Esophagus muscularis mucosa (tissue), 4 donors: ENCODE data around the gene AUNIP. TPM values are rescaled to one million over a fixed set of nuclear protein-coding genes. Genes with fewer than 3 reads are reported as not detected.
A peak's percentile ranks its signal among the peaks of the same experiment; 100 is the strongest.

Source experiments
- DNase-seq: peaks from one replicate; pipeline ENCODE4 v3.0.0-alpha.2; 2017; ENCODE audit errors: extremely low spot score
- H3K27ac ChIP-seq, 4 donors: fragments of 200-600 bp; sonication (generic); replicated peaks in 1 of 4; 1 replicate in 3 of 4; 2 replicates in 1 of 4; pipeline ENCODE4 v1.5.1; 2016 to 2019; ENCODE audit warnings: mild to moderate bottlenecking in 1 of 4
- H3K27me3 ChIP-seq, 4 donors: fragments of 200-600 bp; sonication (generic); one replicate each; pipeline versions ENCODE4 v1.5.1 to v1.6.0; 2016 to 2019
- H3K36me3 ChIP-seq, 4 donors: fragments of 200-600 bp; sonication (generic); one replicate each; pipeline ENCODE4 v1.5.1; 2016 to 2019
- H3K4me1 ChIP-seq, 4 donors: fragments of 200-600 bp; sonication (generic); one replicate each; pipeline ENCODE4 v1.5.1; 2016 to 2019
- H3K4me3 ChIP-seq, 4 donors: fragments of 200-600 bp; sonication (generic); 1 replicate in 2 of 4; 2 replicates in 2 of 4; pipeline ENCODE4 v1.5.1; 2016 to 2019; ENCODE audit warnings: mild to moderate bottlenecking in 4 of 4, moderate library complexity in 1 of 4
- H3K9me3 ChIP-seq, 4 donors: fragments of 200-600 bp; sonication (generic); 1 replicate in 3 of 4; 2 replicates in 1 of 4; pipeline ENCODE4 v1.5.1; 2016 to 2019
- CTCF ChIP-seq, 3 experiments: fragments of 200-600 bp in 2 of 3; fragments of 450-650 bp in 1 of 3; sonication (generic) in 2 of 3; IDR thresholded peaks; one replicate each; pipeline ENCODE4 v1.5.1; 2017 to 2019; ENCODE audit warnings: antibody characterized with exemption in 3 of 3, mild to moderate bottlenecking in 2 of 3, moderate library complexity in 1 of 3
- EP300 ChIP-seq: sonication (generic); formaldehyde crosslinking; IDR thresholded peaks from one replicate; pipeline ENCODE4 v1.6.1; 2017; ENCODE audit warnings: antibody characterized with exemption
- POLR2A ChIP-seq: fragments of 450-650 bp; IDR thresholded peaks from one replicate; pipeline ENCODE4 v1.6.1; 2017; ENCODE audit warnings: antibody characterized with exemption, moderate library complexity, mild to moderate bottlenecking, low read depth
- POLR2AphosphoS5 ChIP-seq, 2 donors: sonication (generic); formaldehyde crosslinking; IDR thresholded peaks; one replicate each; pipeline ENCODE4 v1.6.1; 2017; ENCODE audit warnings: antibody characterized with exemption in 2 of 2
- WGBS: methylation state at CpG from one replicate; pipeline ENCODE4 v1.1.5; 2018; 5-methylcytosine and 5-hydroxymethylcytosine counted together
- intact Hi-C: fragments of 100-400 bp; cut with DNase I; formaldehyde crosslinking; loops from one replicate; pipeline ENCODE4 v1.15.1; 2023
- small RNA-seq, 3 donors: library from RNA; depleted of rRNA; stranded (forward); fragments of <200 nt; gene quantifications; one replicate each; pipeline ENCODE3, GENCODE V24; 2016
- total RNA-seq, 4 donors: library from RNA; depleted of rRNA; stranded (reverse); fragments of >200 nt; gene quantifications; one replicate each; pipeline versions ENCODE4 v1.1.0 to v1.2.1, GENCODE V29; 2016

The AUNIP gene
- total RNA-seq, 4 donors from 2014 or later, result not detected

- Histone ChIP-seq H3K4me3 (no peak overlapping the region), H3K36me3 (peaks cover 0 to 13% (median 0%) of the 10 kb centered on the region in 4 donors), H3K4me1 (peaks cover 28 to 43% (median 41%) of the 10 kb centered on the region in 4 donors), H3K27ac (peak overlapping the region; percentile 62 to 78 (median 68)), H3K27me3 (no peaks in the 10 kb centered on the region), H3K9me3 (no peaks in the 10 kb centered on the region)
- DNase-seq, result no peak
- intact Hi-C loops, result no loop called here
- TF ChIP-seq POLR2AphosphoS5 (IDR thresholded peaks at IDR 0.05), result no peak
- no peak for TF ChIP-seq EP300
- TF ChIP-seq CTCF (IDR thresholded peaks at IDR 0.05), result no peak
- TF ChIP-seq POLR2A, result no peak
- WGBS, result 52% methylated on average over 11 of the region's 11 CpGs
These were observed 72.1 kb downstream of the AUNIP start for GRCh38 chr1:25786887-25787759.

DNA sequence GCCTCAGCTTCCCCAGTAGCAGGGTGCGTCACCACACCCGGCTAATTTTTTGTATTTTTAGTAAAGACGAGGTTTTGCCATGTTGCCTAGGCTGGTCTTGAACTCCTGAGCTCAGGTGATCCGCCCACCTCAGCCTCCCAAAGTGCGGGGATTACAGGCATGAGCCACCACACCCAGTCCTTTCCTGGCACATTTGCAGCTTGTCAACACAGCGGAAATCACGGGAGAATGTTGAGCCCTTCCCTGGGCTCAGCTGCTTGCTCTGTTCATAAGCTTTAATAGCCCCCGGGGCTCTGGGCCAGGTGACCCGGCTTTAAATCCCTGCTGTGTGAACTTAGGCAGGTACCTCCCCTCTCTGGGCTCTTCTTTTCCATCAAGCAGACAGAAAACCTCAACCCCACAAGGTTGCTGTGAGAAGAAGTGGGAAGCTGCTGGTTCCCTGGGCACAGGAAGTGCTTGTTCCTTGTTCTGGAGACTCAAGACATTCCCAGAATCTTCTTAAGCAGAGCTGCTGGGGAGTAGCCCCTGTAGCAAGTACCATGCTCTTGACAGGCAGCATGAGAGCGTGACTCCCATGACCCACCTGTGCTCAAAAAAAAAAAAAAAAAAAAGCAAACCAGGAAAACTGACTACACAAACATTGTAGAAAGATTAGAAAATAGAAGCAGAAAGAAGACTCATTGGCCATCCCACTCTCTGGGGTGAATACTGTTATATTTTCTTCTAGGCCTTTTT is 73.8 kb downstream of the AUNIP start:
- no peak for DNase-seq
- intact Hi-C loops, result no loop called here
- 81% methylated on average over 10 of the region's 10 CpGs for WGBS
- peak overlapping the region; percentile 50 to 78 (median 68) for H3K27ac ChIP-seq
- H3K4me3 ChIP-seq, result no peak overlapping the region
- no peaks in the 10 kb centered on the region for H3K9me3 ChIP-seq
- peaks cover 28 to 48% (median 44%) of the 10 kb centered on the region in 4 donors for H3K4me1 ChIP-seq
- TF ChIP-seq POLR2AphosphoS5 (IDR thresholded peaks at IDR 0.05) (no peak), CTCF (IDR thresholded peaks at IDR 0.05) (no peak), EP300 (no peak), POLR2A (no peak)
- no peaks in the 10 kb centered on the region for H3K27me3 ChIP-seq
- peaks cover 0 to 14% (median 0%) of the 10 kb centered on the region in 4 donors for H3K36me3 ChIP-seq

GRCh38 chr1:25784575-25785051 is 74.6 kb downstream of the AUNIP start:
- H3K4me1 ChIP-seq, result peaks cover 28 to 53% (median 46%) of the 10 kb centered on the region in 4 donors
- H3K27me3 ChIP-seq, result no peaks in the 10 kb centered on the region
- no peak overlapping the region for H3K4me3 ChIP-seq
- no peaks in the 10 kb centered on the region for H3K9me3 ChIP-seq
- TF ChIP-seq POLR2AphosphoS5 (IDR thresholded peaks at IDR 0.05) (no peak), CTCF (IDR thresholded peaks at IDR 0.05) (no peak), POLR2A (no peak), EP300 (no peak)
- DNase-seq, result no peak
- intact Hi-C loops, result no loop called here
- peak overlapping the region; percentile 50 to 78 (median 68) for H3K27ac ChIP-seq
- 45% methylated on average over 9 of the region's 9 CpGs for WGBS
- peaks cover 0 to 14% (median 0%) of the 10 kb centered on the region in 4 donors for H3K36me3 ChIP-seq

Small RNA genes within 50 kb of the gene (small RNA-seq; reads per million reads assigned to genes)
- gene AL033528.1 (0 reads per million in 3 donors), gene RF00019 (0 reads per million in 3 donors), gene SNRPFP2 (0 reads per million in 3 donors)

Other genes starting within 250 kb of the AUNIP start
- 10 to 100 TPM; 20.2 to 22.8 (median 20.7) TPM for gene MAN1C1, start 242.7 kb downstream of the AUNIP start, total RNA-seq
- gene SELENON, start 59.3 kb downstream of the AUNIP start, total RNA-seq, result 10 to 100 TPM; 35.3 to 75.1 (median 50.5) TPM
- 100 to 1,000 TPM in 2 of 4 donors, 10 to 100 TPM in 2; 91.1 to 107 (median 101) TPM for gene MTFR1L, start 39.5 kb downstream of the AUNIP start, total RNA-seq
- 1 to 10 TPM; 4.6 to 9.3 (median 8.0) TPM for gene PAQR7, start 16.3 kb upstream of the AUNIP start, total RNA-seq
- 10 to 100 TPM; 15.0 to 25.7 (median 16.8) TPM for gene STMN1, start 47.0 kb upstream of the AUNIP start, total RNA-seq
- gene PAFAH2, start 138.6 kb upstream of the AUNIP start, total RNA-seq, result 1 to 10 TPM; 6.1 to 10.0 (median 9.2) TPM
- gene EXTL1, start 162.3 kb upstream of the AUNIP start, total RNA-seq, result 1 to 10 TPM in 1 of 4 donors, under 1 TPM in 2, not detected in 1; 0.33 to 2.1 (median 0.97) TPM
- under 1 TPM in 1 of 4 donors, not detected in 3; 0.17 TPM for gene SLC30A2, start 186.7 kb upstream of the AUNIP start, total RNA-seq
- 1 to 10 TPM in 2 of 4 donors, under 1 TPM in 1, not detected in 1; 0.42 to 4.1 (median 2.1) TPM for gene TRIM63, start 208.2 kb upstream of the AUNIP start, total RNA-seq